Caco-2 (cell line): ENCODE measurements around the gene NACA2. TPM values are rescaled to one million over a fixed set of nuclear protein-coding genes. Genes with fewer than 3 reads are reported as not detected.

Experiments
- BruUV-seq: library from RNA; stranded (reverse); fragments of 400-500 nt; replicated peaks from 2 replicates; lab custom pipeline; 2021; lab: Mats Ljungman, UMichigan
- CTCF ChIA-PET: fragments of 300-600 bp; sonication (Branson Sonifier 250); formaldehyde crosslinking; loops from one replicate; lab custom pipeline; 2022; ENCODE audit warnings: antibody characterized with exemption; lab: Charles Lee
- POLR2A ChIA-PET: fragments of 300-600 bp; sonication (Branson Sonifier 250); formaldehyde crosslinking; loops from one replicate; lab custom pipeline; 2022; ENCODE audit warnings: antibody characterized with exemption; lab: Charles Lee
- DNase-seq, 2 experiments: peaks; one replicate each; pipeline versions ENCODE4 v3.0.0 to v3.0.0-alpha.2; 2020 to 2022
- H3K27me3 ChIP-seq: replicated peaks from 2 replicates; pipeline ENCODE4 v1.6.0; 2011; ENCODE audit warnings: low read length; ENCODE audit not compliant: control insufficient read depth, insufficient read depth
- H3K36me3 ChIP-seq: 2 replicates; pipeline ENCODE4 v1.5.1; 2011; ENCODE audit warnings: low read length; ENCODE audit not compliant: control insufficient read depth, insufficient read depth
- H3K4me1 ChIP-seq: fragments of 250-450 bp; sonication (Bioruptor Pico); 2 replicates; pipeline ENCODE4 v1.5.1; 2020; ENCODE audit warnings: mild to moderate bottlenecking
- H3K4me3 ChIP-seq: 2 replicates; pipeline ENCODE4 v1.5.1; 2011; ENCODE audit warnings: low read depth, mild to moderate bottlenecking, control low read depth, low read length
- H3K9me3 ChIP-seq: fragments of 250-450 bp; sonication (Bioruptor Pico); 2 replicates; pipeline ENCODE4 v1.5.1; 2020; ENCODE audit warnings: mild to moderate bottlenecking, moderate library complexity
- H3K27ac Mint-ChIP-seq: one replicate; pipeline ENCODE4 v1.8.0; 2022; ENCODE audit warnings: mixed read lengths; ENCODE audit not compliant: unreplicated experiment
- H3K27me3 Mint-ChIP-seq: one replicate; pipeline ENCODE4 v1.8.0; 2022; ENCODE audit warnings: mixed read lengths; ENCODE audit not compliant: insufficient read depth, unreplicated experiment
- H3K36me3 Mint-ChIP-seq: one replicate; pipeline ENCODE4 v1.8.0; 2022; ENCODE audit warnings: mild to moderate bottlenecking, mixed read lengths; ENCODE audit not compliant: insufficient read depth, unreplicated experiment
- H3K4me1 Mint-ChIP-seq: one replicate; pipeline ENCODE4 v1.8.0; 2022; ENCODE audit warnings: low read depth, mixed read lengths; ENCODE audit not compliant: unreplicated experiment
- H3K4me3 Mint-ChIP-seq: one replicate; pipeline ENCODE4 v1.8.0; 2022; ENCODE audit warnings: mild to moderate bottlenecking, moderate library complexity, mixed read lengths; ENCODE audit not compliant: unreplicated experiment
- H3K9me3 Mint-ChIP-seq: one replicate; pipeline ENCODE4 v1.8.0; 2022; ENCODE audit warnings: mixed read lengths; ENCODE audit not compliant: unreplicated experiment
- intact Hi-C: fragments of 100-400 bp; cut with micrococcal nuclease; formaldehyde crosslinking; loops from one replicate; pipeline ENCODE4 v1.10.0; 2022; ENCODE audit not compliant: unreplicated experiment
- total RNA-seq: library from RNA; stranded (reverse); gene quantifications from 2 replicates; pipeline ENCODE4 v1.2.3, GENCODE V29; 2022
- TF ChIP-seq, protein P1 (sequence below), 2 experiments: fragments of 200-600 bp in 1 of 2; IDR thresholded peaks; 1 replicate in 1 of 2; 2 replicates in 1 of 2; pipeline versions ENCODE4 v1.5.1 to v1.8.0; 2011 to 2022; ENCODE audit warnings: antibody characterized with exemption in 1 of 2, control low read depth in 1 of 2, inconsistent platforms in 1 of 2, low read depth in 1 of 2, low read length in 1 of 2, mild to moderate bottlenecking in 1 of 2, moderate library complexity in 1 of 2; ENCODE audit not compliant: insufficient read depth in 1 of 2, severe bottlenecking in 1 of 2, unreplicated experiment in 1 of 2

The NACA2 gene
- total RNA-seq, 1 experiment from 2014 or later: not detected

DNA sequence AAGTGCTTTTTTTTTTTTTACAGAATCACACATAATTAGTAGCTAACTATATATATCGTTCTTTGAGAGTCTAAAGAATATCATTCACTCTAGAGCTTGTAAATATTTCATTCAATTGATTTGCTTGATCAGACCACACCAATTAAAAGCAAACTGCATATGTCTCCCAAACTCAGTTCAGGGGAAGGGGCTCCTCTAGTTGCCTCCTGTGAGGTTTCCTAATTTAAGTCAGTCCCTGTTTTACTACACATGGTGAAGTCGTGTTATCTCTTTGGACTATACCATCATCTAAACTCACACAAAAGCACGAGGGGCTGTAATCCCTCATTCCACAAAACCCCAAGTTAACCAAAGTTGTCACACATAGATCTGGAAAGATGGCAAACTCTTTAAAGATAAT, 11.7 kb downstream of the NACA2 start:
- Histone ChIP-seq H3K4me3 (no peak overlapping the region), H3K9me3 (no peaks in the 10 kb centered on the region), H3K4me1 (no peaks in the 10 kb centered on the region), H3K36me3 (no peaks in the 10 kb centered on the region), H3K27me3 (no peaks in the 10 kb centered on the region)
- Mint-ChIP-seq H3K4me3 (no peak overlapping the region), H3K36me3 (no peaks in the 10 kb centered on the region), H3K9me3 (no peaks in the 10 kb centered on the region), H3K27ac (no peak overlapping the region), H3K27me3 (no peaks in the 10 kb centered on the region), H3K4me1 (peaks cover 13% of the 10 kb centered on the region)
- DNase-seq: no peak
- ChIA-PET POLR2A (no interaction called here), CTCF (no interaction called here)
- TF ChIP-seq, protein P1, sequence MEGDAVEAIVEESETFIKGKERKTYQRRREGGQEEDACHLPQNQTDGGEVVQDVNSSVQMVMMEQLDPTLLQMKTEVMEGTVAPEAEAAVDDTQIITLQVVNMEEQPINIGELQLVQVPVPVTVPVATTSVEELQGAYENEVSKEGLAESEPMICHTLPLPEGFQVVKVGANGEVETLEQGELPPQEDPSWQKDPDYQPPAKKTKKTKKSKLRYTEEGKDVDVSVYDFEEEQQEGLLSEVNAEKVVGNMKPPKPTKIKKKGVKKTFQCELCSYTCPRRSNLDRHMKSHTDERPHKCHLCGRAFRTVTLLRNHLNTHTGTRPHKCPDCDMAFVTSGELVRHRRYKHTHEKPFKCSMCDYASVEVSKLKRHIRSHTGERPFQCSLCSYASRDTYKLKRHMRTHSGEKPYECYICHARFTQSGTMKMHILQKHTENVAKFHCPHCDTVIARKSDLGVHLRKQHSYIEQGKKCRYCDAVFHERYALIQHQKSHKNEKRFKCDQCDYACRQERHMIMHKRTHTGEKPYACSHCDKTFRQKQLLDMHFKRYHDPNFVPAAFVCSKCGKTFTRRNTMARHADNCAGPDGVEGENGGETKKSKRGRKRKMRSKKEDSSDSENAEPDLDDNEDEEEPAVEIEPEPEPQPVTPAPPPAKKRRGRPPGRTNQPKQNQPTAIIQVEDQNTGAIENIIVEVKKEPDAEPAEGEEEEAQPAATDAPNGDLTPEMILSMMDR (IDR thresholded peaks at IDR 0.05; ENCODE audit: insufficient read depth in 1 of 2, low read depth in 1 of 2, low read length in 1 of 2, severe bottlenecking in 1 of 2, unreplicated experiment in 1 of 2): no peak
- intact Hi-C loops: no loop called here
- BruUV-seq: no TSS peak

DNA sequence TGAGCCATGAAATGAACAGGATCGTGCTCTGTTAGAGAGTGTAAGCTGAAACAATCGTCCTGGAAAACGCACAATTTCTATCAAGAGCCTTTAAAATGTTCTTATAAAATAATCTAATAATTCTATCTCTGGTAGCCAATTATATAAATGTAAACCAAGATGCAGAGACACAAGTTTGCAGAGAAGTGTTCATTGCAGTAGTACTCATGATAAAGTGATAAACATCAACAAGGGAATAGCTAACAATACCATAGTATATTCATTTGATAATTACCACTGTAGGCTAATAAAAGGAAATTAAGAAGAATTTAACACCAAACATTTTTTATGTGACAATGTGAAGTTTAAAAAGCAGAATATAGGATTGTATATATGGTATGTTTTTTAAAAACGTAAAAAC, 12.4 kb downstream of the NACA2 start:
- intact Hi-C loops: no loop called here
- DNase-seq: no peak
- no peak overlapping the region for H3K4me3 Mint-ChIP-seq
- H3K9me3 ChIP-seq: no peaks in the 10 kb centered on the region
- no peak overlapping the region for H3K4me3 ChIP-seq
- H3K4me1 Mint-ChIP-seq: peaks cover 13% of the 10 kb centered on the region
- no peak overlapping the region for H3K27ac Mint-ChIP-seq
- TF ChIP-seq, protein P1 (IDR thresholded peaks at IDR 0.05; ENCODE audit: insufficient read depth in 1 of 2, low read depth in 1 of 2, low read length in 1 of 2, severe bottlenecking in 1 of 2, unreplicated experiment in 1 of 2): no peak
- CTCF ChIA-PET: no interaction called here
- BruUV-seq: no TSS peak
- H3K36me3 Mint-ChIP-seq: no peaks in the 10 kb centered on the region
- H3K9me3 Mint-ChIP-seq: no peaks in the 10 kb centered on the region
- no peaks in the 10 kb centered on the region for H3K4me1 ChIP-seq
- H3K27me3 ChIP-seq: no peaks in the 10 kb centered on the region
- no peaks in the 10 kb centered on the region for H3K36me3 ChIP-seq
- H3K27me3 Mint-ChIP-seq: no peaks in the 10 kb centered on the region
- POLR2A ChIA-PET: no interaction called here

DNA sequence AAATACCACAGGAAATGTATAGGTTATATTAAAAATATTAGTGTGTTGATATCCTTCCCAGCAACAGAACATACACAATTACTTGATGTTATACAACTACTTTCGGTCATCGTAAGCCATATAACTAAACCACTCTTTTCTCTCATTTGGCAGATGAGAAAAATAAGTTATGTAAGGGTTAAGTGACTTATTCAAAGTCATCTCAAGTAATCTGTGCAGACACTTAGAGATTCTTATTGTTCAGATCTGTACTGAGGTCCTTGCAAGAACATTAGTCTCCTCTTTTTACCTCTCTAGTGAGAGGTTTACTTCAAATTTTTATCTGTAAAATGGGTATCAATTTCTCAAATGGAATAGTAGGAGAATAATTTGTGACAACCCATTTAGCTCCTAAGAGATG, 15.0 kb downstream of the NACA2 start:
- no peaks in the 10 kb centered on the region for H3K27me3 ChIP-seq
- TF ChIP-seq, protein P1 (IDR thresholded peaks at IDR 0.05; ENCODE audit: insufficient read depth in 1 of 2, low read depth in 1 of 2, low read length in 1 of 2, severe bottlenecking in 1 of 2, unreplicated experiment in 1 of 2): no peak
- Mint-ChIP-seq H3K36me3 (no peaks in the 10 kb centered on the region), H3K9me3 (peaks cover 11% of the 10 kb centered on the region), H3K27me3 (no peaks in the 10 kb centered on the region), H3K27ac (no peak overlapping the region), H3K4me1 (peaks cover 7% of the 10 kb centered on the region), H3K4me3 (no peak overlapping the region)
- CTCF ChIA-PET: interaction anchor here (0.9 kb wide), 1 partner anchor 164 kb away, joined by 3 read pairs; no protein-coding TSS in a partner anchor
- no peak overlapping the region for H3K4me3 ChIP-seq
- POLR2A ChIA-PET: no interaction called here
- H3K9me3 ChIP-seq: peaks cover 6% of the 10 kb centered on the region; the same call in 1 of the 2 replicates
- BruUV-seq: no TSS peak
- no peak for DNase-seq
- intact Hi-C loops: loop anchor here (1.0 kb wide), 2 partner anchors 159 to 164 kb away; no protein-coding TSS in a partner anchor
- no peaks in the 10 kb centered on the region for H3K36me3 ChIP-seq
- H3K4me1 ChIP-seq: no peaks in the 10 kb centered on the region
